Sigmoid colon (tissue), 4 donors: ENCODE measurements around the gene PLEKHM1.
A peak's percentile ranks its signal among the peaks of the same experiment; 100 is the strongest.
"Not testable (repeated sequence)": the region's sequence is repeated elsewhere in the genome, so short reads cannot be mapped to it uniquely, and the experiment has no call there.

Source experiments
- CTCF ChIP-seq, 4 experiments: fragments of 450-650 bp in 3 of 4; fragments of 200-600 bp in 1 of 4; IDR thresholded peaks; one replicate each; pipeline ENCODE4 v1.5.1; 2016 to 2019; ENCODE audit warnings: antibody characterized with exemption in 4 of 4, mild to moderate bottlenecking in 3 of 4, moderate library complexity in 2 of 4
- EP300 ChIP-seq, 4 donors: sonication (generic); formaldehyde crosslinking; IDR thresholded peaks; one replicate each; pipeline ENCODE4 v1.6.1; 2017; ENCODE audit warnings: antibody characterized with exemption in 4 of 4
- POLR2A ChIP-seq, 2 donors: fragments of 450-650 bp; IDR thresholded peaks; one replicate each; pipeline ENCODE4 v1.6.1; 2016; ENCODE audit warnings: antibody characterized with exemption in 2 of 2, mild to moderate bottlenecking in 2 of 2, moderate library complexity in 2 of 2

- peak in 1 of 4 experiments; percentile 23 for TF ChIP-seq CTCF (IDR thresholded peaks at IDR 0.05)
- TF ChIP-seq POLR2A, EP300 (IDR thresholded peaks at IDR 0.05): not testable (repeated sequence)
Observed at GRCh38 chr17:45501092-45501707, 10.7 kb upstream of the PLEKHM1 start.
